Prostate gland (tissue), 2 donors: Measurements from ENCODE around the gene CTBP2. TPM values are rescaled to one million over a fixed set of nuclear protein-coding genes. Genes with fewer than 3 reads are reported as not detected.
A peak's percentile ranks its signal among the peaks of the same experiment; 100 is the strongest.

Experiments used
- DNase-seq: peaks from one replicate; pipeline ENCODE4 v3.0.0-alpha.2; 2019; ENCODE audit warnings: low spot score
- H3K27ac ChIP-seq, 2 donors: fragments of 200-600 bp; sonication (generic); 2 replicates each; pipeline ENCODE4 v1.5.1; 2017 to 2019
- H3K27me3 ChIP-seq: fragments of 200-600 bp; sonication (generic); replicated peaks from 2 replicates; pipeline ENCODE4 v1.5.1; 2019; ENCODE audit not compliant: insufficient read depth
- H3K36me3 ChIP-seq, 2 donors: fragments of 200-600 bp; sonication (generic); 1 replicate in 1 of 2; 2 replicates in 1 of 2; pipeline versions ENCODE4 v1.5.1 to v1.8.1; 2017 to 2019
- H3K4me1 ChIP-seq: fragments of 200-600 bp; sonication (generic); replicated peaks from 2 replicates; pipeline ENCODE4 v1.5.1; 2019
- H3K4me3 ChIP-seq, 2 donors: fragments of 200-600 bp; sonication (generic); 2 replicates each; pipeline ENCODE4 v1.5.1; 2017 to 2019
- H3K9me3 ChIP-seq: fragments of 200-600 bp; sonication (generic); 2 replicates; pipeline ENCODE4 v1.5.1; 2017
- POLR2A ChIP-seq: fragments of 450-650 bp; IDR thresholded peaks from one replicate; pipeline ENCODE4 v1.6.1; 2016; ENCODE audit warnings: antibody characterized with exemption, mild to moderate bottlenecking
- POLR2AphosphoS5 ChIP-seq: sonication (generic); formaldehyde crosslinking; IDR thresholded peaks from one replicate; pipeline ENCODE4 v1.6.1; 2017; ENCODE audit warnings: antibody characterized with exemption
- WGBS: methylation state at CpG from one replicate; pipeline ENCODE4 v1.1.5; 2018; 5-methylcytosine and 5-hydroxymethylcytosine counted together
- intact Hi-C: fragments of 100-400 bp; cut with DNase I; formaldehyde crosslinking; loops from one replicate; pipeline ENCODE4 v1.14.2; 2022
- total RNA-seq, 2 donors: library from RNA; depleted of rRNA; stranded (reverse); fragments of >200 nt; gene quantifications; one replicate each; pipeline ENCODE4 v1.1.0, GENCODE V29; 2016
- TF ChIP-seq, protein P1 (sequence below), 4 experiments: fragments of 200-600 bp in 2 of 4; fragments of 450-650 bp in 2 of 4; sonication (generic) in 2 of 4; IDR thresholded peaks; 1 replicate in 3 of 4; 2 replicates in 1 of 4; pipeline ENCODE4 v1.5.1; 2016 to 2019; ENCODE audit warnings: antibody characterized with exemption in 4 of 4, mild to moderate bottlenecking in 2 of 4, moderate library complexity in 2 of 4

The CTBP2 gene
- total RNA-seq: 10 to 100 TPM; 70.2 to 89.7 TPM

DNA sequence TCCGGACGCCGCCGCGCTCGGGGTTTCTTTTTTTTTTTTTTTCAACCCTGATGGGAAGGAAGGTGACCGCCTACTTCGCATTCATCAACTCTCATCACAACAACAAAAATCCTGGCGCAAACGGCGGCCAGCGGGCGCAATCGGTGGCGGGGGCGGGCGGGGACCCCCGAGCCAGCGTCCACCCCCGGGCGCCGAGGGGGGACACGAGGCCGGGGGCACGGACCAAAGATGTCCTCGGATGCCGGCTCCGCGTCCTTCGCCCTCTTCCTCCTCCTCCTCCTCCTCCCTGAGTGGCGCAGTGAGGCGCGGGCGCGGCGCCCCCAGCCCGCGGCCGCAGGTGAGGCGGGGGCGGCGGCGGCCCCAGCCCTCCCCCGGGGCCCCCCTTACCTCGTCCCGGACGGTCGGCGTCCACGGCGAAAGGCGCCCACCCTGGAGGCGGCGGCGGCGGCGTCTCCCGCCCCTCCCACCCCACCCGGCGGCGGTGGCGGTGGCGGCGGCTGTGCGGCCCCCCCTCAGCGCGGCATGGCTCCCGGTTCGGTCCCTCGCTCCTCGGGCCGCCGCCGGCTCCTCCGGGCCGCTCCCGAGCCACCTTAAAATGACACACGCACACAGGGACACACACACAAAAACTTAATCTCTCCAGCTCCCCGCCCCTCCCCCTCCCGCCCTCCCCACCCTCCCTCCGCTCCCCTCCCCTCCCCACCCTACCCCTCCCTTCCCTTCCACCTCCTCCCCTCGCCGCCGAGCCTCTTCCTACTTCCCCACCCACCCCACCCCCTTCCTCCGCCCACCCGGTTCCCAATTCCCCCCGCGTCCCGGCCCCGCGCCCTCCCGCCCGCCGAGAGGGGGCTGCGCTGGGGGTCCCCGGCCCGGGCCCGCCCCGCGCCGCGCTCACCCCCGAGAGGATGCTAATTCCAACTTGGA is at the start of gene CTBP2:
CTBP2 (minus strand) TSS at position 632 of the 924 bp plus-strand sequence.
- Histone ChIP-seq H3K27me3 (no peaks in the 10 kb centered on the region), H3K36me3 (no peaks in the 10 kb centered on the region), H3K9me3 (no peaks in the 10 kb centered on the region), H3K4me3 (peak within 1 kb of the TSS; percentile 92 to 96), H3K27ac (peak within 1 kb of the TSS; percentile 96 to 99), H3K4me1 (no peaks in the 10 kb centered on the region)
- WGBS: under 1% methylated on average over 41 of the region's 103 CpGs
- intact Hi-C loops: loop anchor here (5.0 to 10.0 kb wide), 7 partner anchors 43 to 665 kb away; partner anchors contain the start of genes BCCIP and UROS
- TF ChIP-seq POLR2A: peak; percentile 25
- TF ChIP-seq, protein P1, sequence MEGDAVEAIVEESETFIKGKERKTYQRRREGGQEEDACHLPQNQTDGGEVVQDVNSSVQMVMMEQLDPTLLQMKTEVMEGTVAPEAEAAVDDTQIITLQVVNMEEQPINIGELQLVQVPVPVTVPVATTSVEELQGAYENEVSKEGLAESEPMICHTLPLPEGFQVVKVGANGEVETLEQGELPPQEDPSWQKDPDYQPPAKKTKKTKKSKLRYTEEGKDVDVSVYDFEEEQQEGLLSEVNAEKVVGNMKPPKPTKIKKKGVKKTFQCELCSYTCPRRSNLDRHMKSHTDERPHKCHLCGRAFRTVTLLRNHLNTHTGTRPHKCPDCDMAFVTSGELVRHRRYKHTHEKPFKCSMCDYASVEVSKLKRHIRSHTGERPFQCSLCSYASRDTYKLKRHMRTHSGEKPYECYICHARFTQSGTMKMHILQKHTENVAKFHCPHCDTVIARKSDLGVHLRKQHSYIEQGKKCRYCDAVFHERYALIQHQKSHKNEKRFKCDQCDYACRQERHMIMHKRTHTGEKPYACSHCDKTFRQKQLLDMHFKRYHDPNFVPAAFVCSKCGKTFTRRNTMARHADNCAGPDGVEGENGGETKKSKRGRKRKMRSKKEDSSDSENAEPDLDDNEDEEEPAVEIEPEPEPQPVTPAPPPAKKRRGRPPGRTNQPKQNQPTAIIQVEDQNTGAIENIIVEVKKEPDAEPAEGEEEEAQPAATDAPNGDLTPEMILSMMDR (IDR thresholded peaks at IDR 0.05): no peak
- peak; percentile 61 for DNase-seq

DNA sequence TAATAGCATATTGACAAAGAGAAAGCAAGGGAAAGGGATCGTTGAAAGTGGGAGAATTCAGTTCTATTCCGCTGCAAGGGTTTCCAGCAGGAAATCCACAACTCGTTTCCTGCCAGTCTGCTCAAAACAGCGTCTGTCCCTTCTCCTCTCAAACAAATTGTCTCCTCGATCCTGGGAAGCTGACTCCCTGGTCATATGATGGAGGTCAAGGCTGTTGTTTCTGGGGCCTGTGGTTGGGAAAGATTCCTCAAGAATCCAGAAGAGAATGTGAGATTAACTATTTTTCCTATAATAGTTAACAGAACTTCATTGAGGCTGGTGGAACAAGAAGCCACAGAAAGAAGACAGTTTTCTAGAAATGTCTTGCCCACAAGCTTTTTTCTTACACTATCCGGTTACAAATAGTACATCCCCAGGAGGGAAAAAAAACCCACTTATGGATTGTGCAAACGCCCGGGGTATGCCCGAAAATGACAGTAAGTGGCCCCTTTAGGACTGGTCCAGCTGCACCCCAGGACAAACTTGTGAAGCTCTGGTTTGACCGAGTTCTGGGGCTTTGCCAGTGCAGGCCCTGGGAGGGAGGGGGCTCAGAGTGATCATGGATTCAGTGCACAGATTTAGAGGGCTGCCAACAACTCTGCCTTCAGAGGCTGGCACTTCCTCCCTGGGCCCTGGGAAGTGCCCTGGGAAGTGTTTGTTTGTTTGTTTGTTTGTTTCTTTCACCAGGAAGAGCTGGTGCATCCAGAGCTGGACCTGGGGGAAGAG is 49.4 kb upstream of the CTBP2 start:
- Histone ChIP-seq H3K4me3 (no peak overlapping the region), H3K9me3 (no peaks in the 10 kb centered on the region), H3K36me3 (no peaks in the 10 kb centered on the region), H3K27me3 (no peaks in the 10 kb centered on the region), H3K27ac (no peak overlapping the region), H3K4me1 (no peaks in the 10 kb centered on the region)
- no peak for DNase-seq
- WGBS: 74% methylated on average over 10 of the region's 10 CpGs
- intact Hi-C loops: no loop called here
- TF ChIP-seq POLR2AphosphoS5: no peak
- TF ChIP-seq, protein P1 (IDR thresholded peaks at IDR 0.05): no peak
- no peak for TF ChIP-seq POLR2A

DNA sequence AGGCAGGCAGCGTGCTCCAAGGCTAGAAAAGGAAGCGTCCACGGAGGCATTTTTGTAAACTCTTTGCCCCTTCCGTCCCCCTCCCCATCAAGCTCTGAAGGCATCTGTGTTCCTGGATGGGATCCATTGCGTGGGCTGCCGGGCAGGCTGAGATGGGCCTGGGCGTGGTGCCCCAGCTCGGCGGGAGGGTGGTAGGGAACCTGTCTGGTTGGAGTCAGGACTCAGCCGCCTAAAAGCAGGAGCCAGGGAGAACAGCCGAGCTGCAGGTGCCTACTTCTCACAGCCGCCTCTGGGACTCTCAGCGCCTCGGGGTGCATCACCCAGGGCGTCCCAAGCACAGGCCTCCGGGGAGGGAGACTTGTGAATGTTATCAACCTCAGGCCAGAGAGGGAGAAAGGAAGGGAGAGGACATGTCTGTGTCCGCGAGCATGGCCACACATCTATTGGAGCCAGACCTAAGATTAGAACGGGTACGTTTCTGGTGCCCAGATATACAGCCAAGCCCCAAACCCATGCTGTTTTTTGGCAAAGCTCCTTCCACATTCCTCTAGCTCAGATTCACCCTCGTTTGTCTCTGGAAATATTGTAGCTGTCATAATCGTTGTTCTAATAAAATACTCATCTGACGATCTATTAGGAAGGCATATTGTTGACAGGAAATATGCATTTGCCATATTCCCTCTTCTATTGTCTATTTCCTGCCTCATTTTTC is 48.6 kb upstream of the CTBP2 start:
- no peaks in the 10 kb centered on the region for H3K36me3 ChIP-seq
- no peaks in the 10 kb centered on the region for H3K4me1 ChIP-seq
- H3K9me3 ChIP-seq: no peaks in the 10 kb centered on the region
- intact Hi-C loops: no loop called here
- no peak overlapping the region for H3K4me3 ChIP-seq
- WGBS: 44% methylated on average over 23 of the region's 23 CpGs
- TF ChIP-seq POLR2A: no peak
- no peak for TF ChIP-seq POLR2AphosphoS5
- H3K27me3 ChIP-seq: no peaks in the 10 kb centered on the region
- no peak overlapping the region for H3K27ac ChIP-seq
- no peak for DNase-seq

- intact Hi-C loops: no loop called here
- H3K27ac ChIP-seq: no peak overlapping the region
- H3K4me1 ChIP-seq: no peaks in the 10 kb centered on the region
- no peaks in the 10 kb centered on the region for H3K27me3 ChIP-seq
- DNase-seq: no peak
- H3K36me3 ChIP-seq: no peaks in the 10 kb centered on the region
- WGBS: 94% methylated on average over 5 of the region's 5 CpGs
- TF ChIP-seq, protein P1 (IDR thresholded peaks at IDR 0.05): no peak
- TF ChIP-seq POLR2A: no peak
- TF ChIP-seq POLR2AphosphoS5: no peak
- H3K4me3 ChIP-seq: no peak overlapping the region
- no peaks in the 10 kb centered on the region for H3K9me3 ChIP-seq
Measured at GRCh38 chr10:125206623-125207022, 46.3 kb upstream of the CTBP2 start.

DNA sequence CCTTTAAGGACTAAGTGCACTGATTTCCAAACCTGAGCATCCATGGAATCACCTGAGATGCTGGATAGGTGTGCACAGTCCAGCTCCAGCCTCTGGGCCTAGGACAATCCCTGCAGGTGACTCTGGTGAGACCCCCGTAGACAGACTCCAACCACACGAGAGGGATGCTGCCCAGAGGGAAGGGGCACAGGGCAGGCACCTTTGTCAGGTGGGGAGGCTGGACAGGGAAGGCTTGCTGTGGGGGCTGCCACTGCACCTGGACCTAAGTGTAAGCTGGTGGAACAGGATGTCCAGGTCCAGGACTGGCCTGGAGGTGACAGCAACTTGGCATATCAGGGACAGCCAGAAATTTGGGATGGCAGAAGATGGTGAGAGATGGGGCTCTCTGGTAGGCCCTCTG is 45.1 kb upstream of the CTBP2 start:
- H3K4me1 ChIP-seq: no peaks in the 10 kb centered on the region
- H3K36me3 ChIP-seq: no peaks in the 10 kb centered on the region
- H3K9me3 ChIP-seq: no peaks in the 10 kb centered on the region
- WGBS: 100% methylated on average over 2 of the region's 2 CpGs
- no peak overlapping the region for H3K27ac ChIP-seq
- no peaks in the 10 kb centered on the region for H3K27me3 ChIP-seq
- no peak for DNase-seq
- TF ChIP-seq POLR2A (no peak), POLR2AphosphoS5 (no peak)
- TF ChIP-seq, protein P1 (IDR thresholded peaks at IDR 0.05): no peak
- no peak overlapping the region for H3K4me3 ChIP-seq
- intact Hi-C loops: no loop called here
